ENCODE data around the gene CAPZA1.

The CAPZA1 gene

GRCh38 chr1:112713466-112714312 lies 94.1 kb downstream of the CAPZA1 start:
- H3K27me3 ChIP-seq (ENCODE audit: insufficient read depth, low read length), result peaks cover 48% of the 10 kb centered on the region
- H3K27ac ChIP-seq (ENCODE audit: low read length), result no peak overlapping the region
- H3K9me3 ChIP-seq (ENCODE audit: insufficient read depth, low read depth, low read length), result no peaks in the 10 kb centered on the region
- peaks cover 10% of the 10 kb centered on the region; the same call in 1 of the 2 replicates for H3K4me1 ChIP-seq (ENCODE audit: insufficient read depth, low read length)
- peak overlapping the region; percentile 79 for H3K4me3 ChIP-seq (ENCODE audit: low read length)
- H3K36me3 ChIP-seq (ENCODE audit: insufficient read depth, low read depth, low read length), result peaks cover 8% of the 10 kb centered on the region
- peak overlapping the region; percentile 51; the same call in 1 of the 2 replicates for H3K9ac ChIP-seq (ENCODE audit: low read depth, low read length)

- peaks cover 52% of the 10 kb centered on the region for H3K27me3 ChIP-seq (ENCODE audit: insufficient read depth, low read length)
- peak overlapping the region; percentile 79 for H3K4me3 ChIP-seq (ENCODE audit: low read length)
- peaks cover 10% of the 10 kb centered on the region; the same call in 1 of the 2 replicates for H3K4me1 ChIP-seq (ENCODE audit: insufficient read depth, low read length)
- H3K9ac ChIP-seq (ENCODE audit: low read depth, low read length), result peak overlapping the region; percentile 51; the same call in 1 of the 2 replicates
- no peaks in the 10 kb centered on the region for H3K9me3 ChIP-seq (ENCODE audit: insufficient read depth, low read depth, low read length)
- peaks cover 8% of the 10 kb centered on the region for H3K36me3 ChIP-seq (ENCODE audit: insufficient read depth, low read depth, low read length)
- no peak overlapping the region for H3K27ac ChIP-seq (ENCODE audit: low read length)
Measured at GRCh38 chr1:112714313-112715263, 95.0 kb downstream of the CAPZA1 start.

GRCh38 chr1:112715264-112716053 lies 95.8 kb downstream of the CAPZA1 start, which contains the start of gene PPM1J:
Gene PPM1J, minus strand, starts transcription at chr1:112715332. Its CDS starts 31 bp downstream, at chr1:112715301.
- Histone ChIP-seq H3K9ac (ENCODE audit: low read depth, low read length) (peak within 1 kb of the TSS; percentile 51; the same call in 1 of the 2 replicates), H3K27ac (ENCODE audit: low read length) (no peak within 1 kb of the TSS), H3K4me1 (ENCODE audit: insufficient read depth, low read length) (peaks cover 10% of the 10 kb centered on the region; the same call in 1 of the 2 replicates)

GRCh38 chr1:112716133-112716720 lies 96.6 kb downstream of the CAPZA1 start:
- Histone ChIP-seq H3K4me3 (ENCODE audit: low read length) (peak overlapping the region; percentile 69), H3K36me3 (ENCODE audit: insufficient read depth, low read depth, low read length) (no peaks in the 10 kb centered on the region), H3K27me3 (ENCODE audit: insufficient read depth, low read length) (peaks cover 60% of the 10 kb centered on the region), H3K9me3 (ENCODE audit: insufficient read depth, low read depth, low read length) (no peaks in the 10 kb centered on the region), H3K9ac (ENCODE audit: low read depth, low read length) (no peak overlapping the region; the same call in 1 of the 2 replicates), H3K4me1 (ENCODE audit: insufficient read depth, low read length) (peaks cover 10% of the 10 kb centered on the region; the same call in 1 of the 2 replicates), H3K27ac (ENCODE audit: low read length) (no peak overlapping the region)

More at GRCh38 chr1:112715264-112716053, 95.8 kb downstream of the CAPZA1 start, which contains the start of gene PPM1J:
- Histone ChIP-seq H3K9me3 (ENCODE audit: insufficient read depth, low read depth, low read length) (no peaks in the 10 kb centered on the region), H3K27me3 (ENCODE audit: insufficient read depth, low read length) (peaks cover 57% of the 10 kb centered on the region), H3K36me3 (ENCODE audit: insufficient read depth, low read depth, low read length) (peaks cover 2% of the 10 kb centered on the region; the same call in 1 of the 2 replicates), H3K4me3 (ENCODE audit: low read length) (peak within 1 kb of the TSS; percentile 79)

- H3K27ac ChIP-seq (ENCODE audit: low read length), result no peak overlapping the region
- H3K4me1 ChIP-seq (ENCODE audit: insufficient read depth, low read length), result peaks cover 10% of the 10 kb centered on the region; the same call in 1 of the 2 replicates
- no peaks in the 10 kb centered on the region for H3K9me3 ChIP-seq (ENCODE audit: insufficient read depth, low read depth, low read length)
- H3K36me3 ChIP-seq (ENCODE audit: insufficient read depth, low read depth, low read length), result no peaks in the 10 kb centered on the region
- H3K27me3 ChIP-seq (ENCODE audit: insufficient read depth, low read length), result peaks cover 70% of the 10 kb centered on the region
- no peak overlapping the region for H3K4me3 ChIP-seq (ENCODE audit: low read length)
- no peak overlapping the region for H3K9ac ChIP-seq (ENCODE audit: low read depth, low read length)
Measured at GRCh38 chr1:112717263-112717873, 97.7 kb downstream of the CAPZA1 start.

GRCh38 chr1:112718691-112719418 lies 99.2 kb downstream of the CAPZA1 start:
- Histone ChIP-seq H3K36me3 (ENCODE audit: insufficient read depth, low read depth, low read length) (no peaks in the 10 kb centered on the region), H3K27me3 (ENCODE audit: insufficient read depth, low read length) (peaks cover 72% of the 10 kb centered on the region), H3K9ac (ENCODE audit: low read depth, low read length) (no peak overlapping the region), H3K4me3 (ENCODE audit: low read length) (peak overlapping the region; percentile 7; the same call in 1 of the 2 replicates), H3K27ac (ENCODE audit: low read length) (no peak overlapping the region), H3K4me1 (ENCODE audit: insufficient read depth, low read length) (peaks cover 10% of the 10 kb centered on the region; the same call in 1 of the 2 replicates), H3K9me3 (ENCODE audit: insufficient read depth, low read depth, low read length) (no peaks in the 10 kb centered on the region)

- peaks cover 67% of the 10 kb centered on the region for H3K27me3 ChIP-seq (ENCODE audit: insufficient read depth, low read length)
- H3K36me3 ChIP-seq (ENCODE audit: insufficient read depth, low read depth, low read length), result no peaks in the 10 kb centered on the region
- H3K9ac ChIP-seq (ENCODE audit: low read depth, low read length), result no peak overlapping the region
- no peak overlapping the region for H3K4me3 ChIP-seq (ENCODE audit: low read length)
- H3K27ac ChIP-seq (ENCODE audit: low read length), result no peak overlapping the region
- peaks cover 10% of the 10 kb centered on the region; the same call in 1 of the 2 replicates for H3K4me1 ChIP-seq (ENCODE audit: insufficient read depth, low read length)
- H3K9me3 ChIP-seq (ENCODE audit: insufficient read depth, low read depth, low read length), result no peaks in the 10 kb centered on the region
Measured at GRCh38 chr1:112719706-112720105, 100.1 kb downstream of the CAPZA1 start.

- H3K27ac ChIP-seq (ENCODE audit: low read length), result no peak overlapping the region
- H3K4me3 ChIP-seq (ENCODE audit: low read length), result no peak overlapping the region
- H3K27me3 ChIP-seq (ENCODE audit: insufficient read depth, low read length), result peaks cover 61% of the 10 kb centered on the region
- no peak overlapping the region for H3K9ac ChIP-seq (ENCODE audit: low read depth, low read length)
- H3K36me3 ChIP-seq (ENCODE audit: insufficient read depth, low read depth, low read length), result no peaks in the 10 kb centered on the region
- H3K4me1 ChIP-seq (ENCODE audit: insufficient read depth, low read length), result peaks cover 10% of the 10 kb centered on the region; the same call in 1 of the 2 replicates
- no peaks in the 10 kb centered on the region for H3K9me3 ChIP-seq (ENCODE audit: insufficient read depth, low read depth, low read length)
Measured at GRCh38 chr1:112720800-112721199, 101.2 kb downstream of the CAPZA1 start.
